Measurements from ENCODE around the gene LIPC. TPM values are rescaled to one million over a fixed set of nuclear protein-coding genes. Genes with fewer than 3 reads are reported as not detected.
A peak's percentile ranks its signal among the peaks of the same experiment; 100 is the strongest.

The LIPC gene
- polyA plus RNA-seq, 2 of the 4 experiments (the other 2 are of a cell fraction): 0.13 to 0.30 TPM

DNA sequence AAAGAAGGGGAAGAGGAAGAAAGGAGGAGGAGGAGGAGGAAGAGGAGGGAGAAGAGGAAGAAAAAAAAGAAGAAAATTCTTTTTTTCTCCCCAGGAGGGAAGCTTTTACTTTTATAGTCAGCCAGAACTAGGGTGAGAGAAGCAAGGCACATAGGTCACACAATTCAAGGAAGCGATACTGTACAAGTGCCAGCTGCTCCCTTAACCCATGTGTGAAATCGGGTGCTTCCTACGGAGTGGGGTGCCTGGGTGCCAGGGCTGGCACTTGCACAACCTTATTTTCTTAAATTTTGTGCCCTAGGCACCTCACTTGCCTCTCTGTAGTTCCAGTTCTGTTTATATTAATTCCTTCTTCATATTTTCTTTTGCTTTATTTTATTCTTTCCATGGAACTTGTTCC, 150.4 kb downstream of the LIPC start:
- Histone ChIP-seq H3K4me3 (no peak overlapping the region), H3K4me1 (no peaks in the 10 kb centered on the region), H3K9me3 (peaks cover 19% of the 10 kb centered on the region; the same call in 2 of the 3 replicates), H3K27ac (no peak overlapping the region), H3K4me2 (no peak overlapping the region)
- ATAC-seq (no peak), DNase-seq (ENCODE audit: low read depth in 1 of 2, low spot score in 1 of 2) (no peak), FAIRE-seq (no peak)
- POLR2A ChIA-PET: no interaction called here
- 87% methylated on average over 3 of the region's 3 CpGs for WGBS (ENCODE audit: missing lambda C conversion rate)
- no peak for TF ChIP-seq PHF8 (IDR thresholded peaks at IDR 0.05; ENCODE audit: borderline replicate concordance, low read depth)
- no peak for TF ChIP-seq GATA3 (IDR thresholded peaks at IDR 0.05; ENCODE audit: borderline replicate concordance)
- TF ChIP-seq, protein P1, sequence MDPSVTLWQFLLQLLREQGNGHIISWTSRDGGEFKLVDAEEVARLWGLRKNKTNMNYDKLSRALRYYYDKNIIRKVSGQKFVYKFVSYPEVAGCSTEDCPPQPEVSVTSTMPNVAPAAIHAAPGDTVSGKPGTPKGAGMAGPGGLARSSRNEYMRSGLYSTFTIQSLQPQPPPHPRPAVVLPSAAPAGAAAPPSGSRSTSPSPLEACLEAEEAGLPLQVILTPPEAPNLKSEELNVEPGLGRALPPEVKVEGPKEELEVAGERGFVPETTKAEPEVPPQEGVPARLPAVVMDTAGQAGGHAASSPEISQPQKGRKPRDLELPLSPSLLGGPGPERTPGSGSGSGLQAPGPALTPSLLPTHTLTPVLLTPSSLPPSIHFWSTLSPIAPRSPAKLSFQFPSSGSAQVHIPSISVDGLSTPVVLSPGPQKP (IDR thresholded peaks at IDR 0.05; ENCODE audit: low read depth, low read length): no peak
- TF ChIP-seq RCOR1 (IDR thresholded peaks at IDR 0.05; ENCODE audit: low read depth, low read length): no peak
- TF ChIP-seq EHMT2 (IDR thresholded peaks at IDR 0.05; ENCODE audit: low read depth): no peak
- TF ChIP-seq, protein P2, sequence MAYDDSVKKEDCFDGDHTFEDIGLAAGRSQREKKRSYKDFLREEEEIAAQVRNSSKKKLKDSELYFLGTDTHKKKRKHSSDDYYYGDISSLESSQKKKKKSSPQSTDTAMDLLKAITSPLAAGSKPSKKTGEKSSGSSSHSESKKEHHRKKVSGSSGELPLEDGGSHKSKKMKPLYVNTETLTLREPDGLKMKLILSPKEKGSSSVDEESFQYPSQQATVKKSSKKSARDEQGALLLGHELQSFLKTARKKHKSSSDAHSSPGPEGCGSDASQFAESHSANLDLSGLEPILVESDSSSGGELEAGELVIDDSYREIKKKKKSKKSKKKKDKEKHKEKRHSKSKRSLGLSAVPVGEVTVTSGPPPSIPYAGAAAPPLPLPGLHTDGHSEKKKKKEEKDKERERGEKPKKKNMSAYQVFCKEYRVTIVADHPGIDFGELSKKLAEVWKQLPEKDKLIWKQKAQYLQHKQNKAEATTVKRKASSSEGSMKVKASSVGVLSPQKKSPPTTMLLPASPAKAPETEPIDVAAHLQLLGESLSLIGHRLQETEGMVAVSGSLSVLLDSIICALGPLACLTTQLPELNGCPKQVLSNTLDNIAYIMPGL (CRISPR knock-in tag; IDR thresholded peaks at IDR 0.05; ENCODE audit: borderline replicate concordance): no peak
- no peak for TF ChIP-seq TFCP2L1 (CRISPR knock-in tag; IDR thresholded peaks at IDR 0.05)
- TF ChIP-seq, protein P3, sequence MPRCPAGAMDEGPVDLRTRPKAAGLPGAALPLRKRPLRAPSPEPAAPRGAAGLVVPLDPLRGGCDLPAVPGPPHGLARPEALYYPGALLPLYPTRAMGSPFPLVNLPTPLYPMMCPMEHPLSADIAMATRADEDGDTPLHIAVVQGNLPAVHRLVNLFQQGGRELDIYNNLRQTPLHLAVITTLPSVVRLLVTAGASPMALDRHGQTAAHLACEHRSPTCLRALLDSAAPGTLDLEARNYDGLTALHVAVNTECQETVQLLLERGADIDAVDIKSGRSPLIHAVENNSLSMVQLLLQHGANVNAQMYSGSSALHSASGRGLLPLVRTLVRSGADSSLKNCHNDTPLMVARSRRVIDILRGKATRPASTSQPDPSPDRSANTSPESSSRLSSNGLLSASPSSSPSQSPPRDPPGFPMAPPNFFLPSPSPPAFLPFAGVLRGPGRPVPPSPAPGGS (IDR thresholded peaks at IDR 0.05): no peak
- TF ChIP-seq EP300 (IDR thresholded peaks at IDR 0.05): no peak
- no peak for TF ChIP-seq CHD4 (IDR thresholded peaks at IDR 0.05; ENCODE audit: borderline replicate concordance)
- TF ChIP-seq HDAC2 (IDR thresholded peaks at IDR 0.05): no peak
- TF ChIP-seq NPAS2 (CRISPR knock-in tag; IDR thresholded peaks at IDR 0.05; ENCODE audit: borderline replicate concordance): no peak
- CTCF ChIA-PET: interaction anchor here (1.0 kb wide), 1 partner anchor 11 kb away, joined by 4 read pairs; no protein-coding TSS in a partner anchor

DNA sequence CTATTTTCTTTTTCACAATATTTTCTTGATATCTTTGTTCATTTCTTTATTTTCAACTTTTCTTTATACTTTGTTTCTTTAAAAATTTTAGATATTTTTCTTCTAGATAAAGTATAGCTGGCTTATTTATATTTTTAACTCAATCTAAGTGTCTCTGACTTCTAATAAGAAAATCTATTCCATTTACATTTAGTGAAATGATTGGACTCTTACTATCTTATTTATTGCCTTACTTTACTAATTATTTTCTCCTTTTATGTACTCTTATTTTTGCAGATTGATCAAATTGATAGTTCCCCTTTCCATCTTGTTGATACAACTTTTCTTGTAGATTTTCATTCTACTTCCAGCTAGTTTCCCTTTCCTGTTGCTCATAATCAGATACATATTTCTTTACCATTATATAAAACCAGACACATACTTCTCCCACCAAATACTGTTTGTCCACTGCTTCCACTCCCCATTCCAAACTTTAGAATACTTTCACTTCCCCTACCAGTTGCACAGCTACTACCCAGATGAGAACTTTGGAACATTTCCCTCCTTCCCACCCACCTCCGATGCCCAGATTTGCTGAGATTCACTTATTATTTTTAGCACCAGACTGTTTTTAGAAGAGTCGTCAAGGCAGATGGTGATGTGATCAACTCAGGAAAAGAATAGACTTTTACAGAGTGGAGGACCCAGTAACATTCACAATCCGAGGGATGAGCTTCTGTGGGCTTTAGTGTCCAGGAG, 151.5 kb downstream of the LIPC start:
- CTCF ChIA-PET: interaction anchor here (0.6 to 5.0 kb wide), 4 partner anchors 9 to 355 kb away, joined by 3 to 17 read pairs (median 3); no protein-coding TSS in a partner anchor

More for the DNA sequence above, 151.5 kb downstream of the LIPC start:
- ATAC-seq (no peak), DNase-seq (ENCODE audit: low read depth in 1 of 2, low spot score in 1 of 2) (no peak), FAIRE-seq (peak; percentile 74)
- POLR2A ChIA-PET: no interaction called here
- TF ChIP-seq CTCF (IDR thresholded peaks at IDR 0.05): no peak
- TF ChIP-seq CHD4 (IDR thresholded peaks at IDR 0.05; ENCODE audit: borderline replicate concordance): no peak
- no peak for TF ChIP-seq TP53 (CRISPR knock-in tag; IDR thresholded peaks at IDR 0.05)
- TF ChIP-seq, protein P4, sequence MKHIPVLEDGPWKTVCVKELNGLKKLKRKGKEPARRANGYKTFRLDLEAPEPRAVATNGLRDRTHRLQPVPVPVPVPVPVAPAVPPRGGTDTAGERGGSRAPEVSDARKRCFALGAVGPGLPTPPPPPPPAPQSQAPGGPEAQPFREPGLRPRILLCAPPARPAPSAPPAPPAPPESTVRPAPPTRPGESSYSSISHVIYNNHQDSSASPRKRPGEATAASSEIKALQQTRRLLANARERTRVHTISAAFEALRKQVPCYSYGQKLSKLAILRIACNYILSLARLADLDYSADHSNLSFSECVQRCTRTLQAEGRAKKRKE (CRISPR knock-in tag; IDR thresholded peaks at IDR 0.05; ENCODE audit: low read depth): no peak
- no peak for TF ChIP-seq HEYL (CRISPR knock-in tag; IDR thresholded peaks at IDR 0.05)
- TF ChIP-seq HOXA7 (CRISPR knock-in tag; IDR thresholded peaks at IDR 0.05): no peak
- no peak for TF ChIP-seq NPAS2 (CRISPR knock-in tag; IDR thresholded peaks at IDR 0.05; ENCODE audit: borderline replicate concordance)
- TF ChIP-seq BHLHE40 (IDR thresholded peaks at IDR 0.05; ENCODE audit: low read depth, low read length): no peak
- no peak for TF ChIP-seq CBX2 (IDR thresholded peaks at IDR 0.05; ENCODE audit: borderline replicate concordance, low read depth)
- no peak for TF ChIP-seq FOSL2 (IDR thresholded peaks at IDR 0.05)
- no peak for TF ChIP-seq FOSL2 (CRISPR knock-in tag; IDR thresholded peaks at IDR 0.05)
- TF ChIP-seq CHD2 (IDR thresholded peaks at IDR 0.05; ENCODE audit: low read length, partially characterized antibody): no peak
- TF ChIP-seq, protein P1 (IDR thresholded peaks at IDR 0.05; ENCODE audit: low read depth, low read length): no peak
- no peak for TF ChIP-seq PHF8 (IDR thresholded peaks at IDR 0.05; ENCODE audit: borderline replicate concordance, low read depth)
- TF ChIP-seq SREBF2 (IDR thresholded peaks at IDR 0.05): no peak
- no peak for TF ChIP-seq MAZ (IDR thresholded peaks at IDR 0.05; ENCODE audit: borderline replicate concordance, low read depth, low read length)
- Histone ChIP-seq H3K4me1 (peaks cover 4% of the 10 kb centered on the region; the same call in 1 of the 3 replicates), H3K4me3 (no peak overlapping the region), H3K9me3 (peaks cover 19% of the 10 kb centered on the region; the same call in 2 of the 3 replicates), H3K4me2 (no peak overlapping the region), H3K27ac (no peak overlapping the region)
- WGBS (ENCODE audit: missing lambda C conversion rate): 89% methylated on average over 3 of the region's 3 CpGs
